GM10266 (cell line): ENCODE results near the gene AGER.
"Not testable (repeated sequence)": the region's sequence is repeated elsewhere in the genome, so short reads cannot be mapped to it uniquely, and the experiment has no call there.

Experiments used
- DNase-seq: peaks from one replicate; pipeline ENCODE4 v3.0.0; 2012; ENCODE audit errors: extremely low spot score
- CTCF ChIP-seq: IDR thresholded peaks from 2 replicates; pipeline ENCODE4 v1.5.1; 2012; ENCODE audit warnings: mild to moderate bottlenecking, low read depth; ENCODE audit not compliant: control insufficient read depth, insufficient read depth; ENCODE audit errors: missing control alignments

Gene AGER

GRCh38 chr6:32187009-32187709 lies 3.1 kb upstream of the AGER start:
- TF ChIP-seq CTCF = no peak
- no peak for DNase-seq

- not testable (repeated sequence) for DNase-seq
These were observed 2.2 kb upstream of the AGER start for GRCh38 chr6:32186151-32186840.

- DNase-seq = not testable (repeated sequence)
These were observed 1.7 kb upstream of the AGER start for GRCh38 chr6:32185681-32186131.

- DNase-seq = no peak
- no peak for TF ChIP-seq CTCF
These were observed 470 bp downstream of the AGER start for GRCh38 chr6:32183483-32184083.

GRCh38 chr6:32183030-32183429 lies 1.0 kb downstream of the AGER start:
- TF ChIP-seq CTCF = no peak
- no peak for DNase-seq

GRCh38 chr6:32182555-32182981 lies 1.5 kb downstream of the AGER start:
- TF ChIP-seq CTCF = no peak
- no peak for DNase-seq

GRCh38 chr6:32181915-32182529 lies 2.0 kb downstream of the AGER start:
- no peak for DNase-seq
- TF ChIP-seq CTCF = no peak
